Fibroblast of lung (primary cell): Measurements from ENCODE around the gene FOXD4.
"Not testable (repeated sequence)": the region's sequence is repeated elsewhere in the genome, so short reads cannot be mapped to it uniquely, and the experiment has no call there.

Experiments used
- EZH2 ChIP-seq: IDR thresholded peaks from 2 replicates; pipeline ENCODE4 v1.5.1; 2012; ENCODE audit warnings: low read length, control low read depth, mild to moderate bottlenecking; ENCODE audit errors: missing control alignments
- TF ChIP-seq, protein P1 (sequence below), 2 donors: IDR thresholded peaks in 1 of 2; conservative IDR thresholded peaks in 1 of 2; 1 replicate in 1 of 2; 2 replicates in 1 of 2; pipeline ENCODE4 v1.5.1; 2011 to 2012; ENCODE audit warnings: low read length in 2 of 2, control low read depth in 1 of 2, inconsistent platforms in 1 of 2, low read depth in 1 of 2, mild to moderate bottlenecking in 1 of 2

DNA sequence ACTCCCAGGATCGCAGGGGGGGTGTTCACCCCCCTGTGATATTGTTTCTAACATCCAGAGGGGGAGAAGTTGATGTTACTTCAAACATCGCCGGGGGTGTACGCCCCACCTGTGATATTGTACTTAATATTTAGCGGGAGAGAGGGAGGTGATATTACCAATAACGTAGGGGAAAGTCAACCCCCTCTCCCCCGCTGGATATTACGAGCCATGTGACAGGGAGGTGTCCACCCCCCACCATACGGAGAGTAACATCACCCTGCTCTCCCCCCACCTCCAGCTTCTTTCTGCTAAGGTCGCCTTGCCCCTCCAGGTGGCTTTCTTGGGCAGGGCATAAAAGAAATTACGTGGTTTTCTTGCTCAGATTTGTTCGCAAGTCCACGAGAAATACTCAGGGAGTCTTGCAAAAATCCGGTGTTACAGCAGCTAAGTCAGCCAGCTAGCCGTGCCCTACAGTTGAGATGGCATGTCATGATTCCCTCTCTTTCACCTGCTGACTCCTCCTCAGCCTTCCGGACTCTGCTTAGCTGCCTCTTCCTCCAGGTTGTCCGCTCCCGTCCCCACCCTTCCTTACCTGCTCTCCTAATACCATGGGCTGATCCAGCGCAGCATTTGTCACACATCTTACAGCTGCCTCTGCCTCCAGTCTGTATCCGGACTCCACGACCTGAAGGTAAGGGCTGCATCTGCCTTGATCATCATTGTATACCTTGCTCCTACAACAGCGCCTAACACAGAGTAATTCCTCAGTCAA, 9.3 kb downstream of the FOXD4 start:
- TF ChIP-seq, protein P1, sequence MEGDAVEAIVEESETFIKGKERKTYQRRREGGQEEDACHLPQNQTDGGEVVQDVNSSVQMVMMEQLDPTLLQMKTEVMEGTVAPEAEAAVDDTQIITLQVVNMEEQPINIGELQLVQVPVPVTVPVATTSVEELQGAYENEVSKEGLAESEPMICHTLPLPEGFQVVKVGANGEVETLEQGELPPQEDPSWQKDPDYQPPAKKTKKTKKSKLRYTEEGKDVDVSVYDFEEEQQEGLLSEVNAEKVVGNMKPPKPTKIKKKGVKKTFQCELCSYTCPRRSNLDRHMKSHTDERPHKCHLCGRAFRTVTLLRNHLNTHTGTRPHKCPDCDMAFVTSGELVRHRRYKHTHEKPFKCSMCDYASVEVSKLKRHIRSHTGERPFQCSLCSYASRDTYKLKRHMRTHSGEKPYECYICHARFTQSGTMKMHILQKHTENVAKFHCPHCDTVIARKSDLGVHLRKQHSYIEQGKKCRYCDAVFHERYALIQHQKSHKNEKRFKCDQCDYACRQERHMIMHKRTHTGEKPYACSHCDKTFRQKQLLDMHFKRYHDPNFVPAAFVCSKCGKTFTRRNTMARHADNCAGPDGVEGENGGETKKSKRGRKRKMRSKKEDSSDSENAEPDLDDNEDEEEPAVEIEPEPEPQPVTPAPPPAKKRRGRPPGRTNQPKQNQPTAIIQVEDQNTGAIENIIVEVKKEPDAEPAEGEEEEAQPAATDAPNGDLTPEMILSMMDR (conservative IDR thresholded peaks at IDR 0.05 in 1 of 2, IDR thresholded peaks at IDR 0.05 in 1 of 2; ENCODE audit: low read depth in 1 of 2, low read length in 2 of 2) = not testable (repeated sequence)
- not testable (repeated sequence) for TF ChIP-seq EZH2
